DMS153 (cell line): ENCODE results near the gene SLC29A3.
"Not testable (repeated sequence)": the region's sequence is repeated elsewhere in the genome, so short reads cannot be mapped to it uniquely, and the experiment has no call there.

ENCODE experiments used
- DNase-seq: peaks from one replicate; lab custom pipeline; 2025; lab: John Stamatoyannopoulos, UW

Gene SLC29A3

DNA sequence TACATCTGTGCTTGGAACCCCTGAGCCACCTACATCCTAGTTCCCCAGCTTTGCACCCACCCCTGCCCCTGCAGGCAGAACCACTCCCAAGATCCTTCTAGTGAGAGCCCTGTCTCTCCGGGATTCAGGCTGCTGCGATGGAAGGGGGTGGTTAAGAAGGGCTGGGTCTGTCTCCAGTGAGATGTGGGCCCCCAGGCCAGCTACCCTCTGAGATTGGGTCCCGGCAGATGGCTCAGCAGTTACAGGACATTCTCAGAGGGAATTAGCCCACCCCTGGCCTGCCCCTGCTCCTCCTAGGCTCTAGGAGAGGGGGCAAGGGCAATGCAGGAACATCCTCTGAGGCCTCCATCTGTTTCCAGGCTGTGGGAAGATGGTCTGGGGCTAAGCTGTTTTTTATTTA is 27.7 kb downstream of the SLC29A3 start:
- DNase-seq, result no peak

- peak; percentile 54 for DNase-seq
Observed at GRCh38 chr10:71347587-71348395, 28.7 kb downstream of the SLC29A3 start.

- no peak for DNase-seq
Observed at GRCh38 chr10:71348850-71349249, 29.8 kb downstream of the SLC29A3 start.

- no peak for DNase-seq
Observed at GRCh38 chr10:71349406-71349805, 30.3 kb downstream of the SLC29A3 start.

- DNase-seq, result no peak
Observed at GRCh38 chr10:71351087-71351486, 32.0 kb downstream of the SLC29A3 start.

- DNase-seq, result no peak
Observed at GRCh38 chr10:71351628-71352319, 32.7 kb downstream of the SLC29A3 start.

DNA sequence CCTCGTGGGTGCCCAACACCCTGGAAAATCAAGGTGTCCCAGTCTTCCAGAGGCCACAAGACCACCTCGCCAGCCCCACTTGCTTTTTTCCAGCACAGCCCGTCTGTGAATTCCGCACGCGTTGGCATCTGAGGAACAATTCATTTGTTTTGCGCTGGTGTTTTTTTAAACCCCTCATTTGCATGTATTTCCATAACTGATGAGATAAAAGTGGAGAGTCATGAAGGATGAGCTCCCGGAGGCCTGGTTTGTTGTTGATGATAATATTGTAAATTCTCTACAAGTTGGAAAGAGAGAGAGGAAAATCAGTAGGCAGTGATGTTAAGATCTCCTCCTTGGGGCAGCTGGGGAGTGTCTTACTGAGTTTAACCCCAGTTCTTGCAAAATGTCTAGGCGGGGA is 34.6 kb downstream of the SLC29A3 start:
- DNase-seq, result no peak

DNA sequence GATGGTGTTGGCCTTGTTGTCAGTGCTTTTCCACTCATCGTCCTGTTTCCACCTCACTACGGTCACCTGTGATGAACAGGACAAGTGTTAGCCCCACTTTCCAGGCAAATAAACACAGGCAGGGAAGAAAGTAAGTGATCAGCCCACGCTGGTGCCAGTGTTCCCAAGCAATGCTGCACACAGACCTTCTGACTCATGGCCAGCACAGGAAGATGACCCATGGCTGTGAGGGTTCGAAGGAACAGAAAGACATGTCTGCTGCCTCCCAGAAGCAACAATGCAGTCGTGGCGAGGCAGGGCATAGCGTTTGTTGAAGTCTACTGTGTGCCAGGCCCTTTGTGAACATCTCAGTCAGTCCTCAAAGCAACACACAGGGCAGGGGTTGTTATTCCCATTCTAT is 35.7 kb downstream of the SLC29A3 start:
- DNase-seq, result no peak

DNA sequence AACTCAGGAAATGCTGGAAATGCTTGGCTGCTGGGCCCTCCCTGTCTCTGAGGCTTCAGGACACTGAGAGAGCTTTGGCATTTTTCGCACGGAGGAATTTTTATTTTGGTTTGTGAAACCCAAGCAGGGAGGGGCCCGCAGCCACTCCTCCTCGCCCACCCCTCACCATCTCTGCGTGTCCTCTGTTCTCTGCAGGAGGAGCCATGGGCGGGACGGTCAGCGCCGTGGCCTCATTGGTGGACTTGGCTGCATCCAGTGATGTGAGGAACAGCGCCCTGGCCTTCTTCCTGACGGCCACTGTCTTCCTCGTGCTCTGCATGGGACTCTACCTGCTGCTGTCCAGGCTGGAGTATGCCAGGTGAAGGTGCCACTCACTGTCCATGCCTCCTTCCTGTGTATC is 36.8 kb downstream of the SLC29A3 start:
- no peak for DNase-seq

DNA sequence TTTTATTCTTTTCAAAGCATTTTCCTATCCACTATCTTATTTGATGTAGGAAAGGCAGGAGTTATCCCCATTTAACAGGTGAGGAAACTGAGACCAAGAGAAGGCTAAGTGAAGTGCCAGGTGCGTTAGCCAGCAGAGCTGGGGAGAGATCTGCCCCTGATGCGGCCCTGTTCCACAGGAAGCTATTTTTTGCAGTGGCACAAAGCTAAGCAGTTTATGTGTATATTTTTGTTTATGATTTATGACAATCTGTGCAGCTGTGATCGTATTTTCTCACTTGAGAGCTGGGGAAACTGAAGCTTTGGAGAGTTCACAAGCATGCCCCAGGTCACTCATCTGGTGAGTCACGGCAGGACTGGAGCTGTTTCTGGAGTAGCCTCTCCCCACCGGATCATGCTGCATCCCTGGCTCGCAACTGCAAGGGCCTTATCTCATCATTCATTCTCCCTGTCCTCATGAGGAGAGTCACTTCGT is 38.8 kb downstream of the SLC29A3 start:
- no peak for DNase-seq

DNA sequence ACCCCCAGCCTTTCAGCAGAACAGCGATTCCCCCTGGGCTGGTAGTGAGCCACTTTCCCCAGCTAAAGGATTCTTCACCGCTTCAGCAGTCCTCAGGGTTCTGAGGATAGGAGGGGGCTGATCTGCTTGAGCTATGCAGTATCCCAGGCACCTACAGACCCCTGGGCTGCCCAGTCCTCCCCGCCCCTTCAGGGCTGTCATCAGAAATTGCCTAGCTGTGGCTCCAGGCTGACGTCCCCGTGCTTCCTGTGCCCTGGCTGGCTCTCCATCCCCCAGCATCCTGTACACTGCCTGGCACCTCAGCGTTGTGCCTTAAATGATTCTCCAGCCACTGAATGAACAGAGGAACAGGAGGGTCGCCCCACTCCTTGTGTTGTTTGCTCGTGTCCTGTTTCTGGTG is 39.2 kb downstream of the SLC29A3 start:
- DNase-seq, result no peak

- not testable (repeated sequence) for DNase-seq
Observed at GRCh38 chr10:71358906-71359305, 39.8 kb downstream of the SLC29A3 start.

DNA sequence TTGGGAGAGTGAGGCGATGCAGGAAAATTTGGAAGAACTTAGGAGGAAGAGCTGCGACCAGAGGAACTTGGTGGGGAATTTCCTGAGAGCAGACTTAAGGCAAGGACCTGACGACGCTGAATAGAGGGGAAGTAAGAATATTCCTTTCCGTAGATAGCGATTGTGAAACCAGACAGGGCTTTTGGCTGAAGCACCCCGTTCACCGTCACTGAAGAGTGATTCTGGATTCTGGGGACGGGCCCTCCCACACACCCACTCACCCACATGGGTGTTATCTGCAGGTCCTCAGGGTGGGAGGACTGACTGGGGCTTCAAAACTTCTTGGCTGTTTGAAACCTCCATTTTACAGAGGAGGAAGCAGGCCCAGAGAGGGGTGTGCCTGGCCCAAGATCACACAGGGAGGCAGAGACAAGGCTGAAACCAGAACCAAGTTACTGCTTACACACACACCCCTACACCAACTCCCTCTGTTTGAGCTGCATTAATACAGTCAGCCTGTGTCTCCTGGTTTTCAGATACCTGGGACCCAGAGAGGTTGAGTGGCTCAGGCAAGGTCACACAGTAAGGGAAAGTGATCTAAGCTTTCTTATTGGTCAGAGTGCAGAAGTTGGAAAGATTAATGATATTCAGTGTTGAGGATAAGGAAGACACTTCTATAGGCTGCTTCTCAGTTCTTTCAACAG is 40.4 kb downstream of the SLC29A3 start:
- DNase-seq, result no peak

DNA sequence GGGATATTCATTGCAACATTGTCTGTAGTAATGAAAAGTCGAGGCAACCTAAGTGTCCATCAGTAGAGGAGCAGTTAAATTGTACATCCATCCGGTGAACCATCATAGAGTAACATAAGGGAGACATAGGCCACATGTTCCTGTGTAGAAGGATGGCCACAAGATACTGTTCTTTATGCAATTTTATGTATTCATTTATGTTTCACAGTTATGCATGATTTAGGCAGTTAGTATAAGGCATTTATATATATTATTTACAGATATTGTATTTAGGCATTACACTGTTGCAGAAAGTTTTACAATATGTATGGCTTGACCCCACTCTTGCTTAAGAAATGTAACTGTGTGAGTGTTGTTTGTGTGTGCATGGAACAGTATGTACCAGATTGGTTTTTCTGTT is 41.7 kb downstream of the SLC29A3 start:
- no peak for DNase-seq

DNA sequence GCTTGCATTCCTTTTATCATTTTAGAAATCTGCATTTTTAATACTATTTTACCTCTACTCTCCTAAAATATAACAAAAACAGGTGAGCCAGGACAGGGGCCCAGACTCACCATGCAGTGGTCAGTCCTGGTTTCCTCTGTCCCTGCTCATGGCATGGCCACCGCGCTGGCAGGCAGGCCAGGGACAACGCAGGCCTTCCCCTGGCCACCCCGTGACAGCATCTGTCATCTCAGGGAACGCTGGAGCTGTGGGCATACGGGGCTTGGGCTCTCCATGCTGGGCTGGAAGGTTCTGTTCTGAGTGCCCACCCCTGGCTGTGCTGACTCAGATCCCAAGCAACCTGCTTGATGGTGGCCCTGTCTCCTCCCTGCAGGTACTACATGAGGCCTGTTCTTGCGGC is 42.5 kb downstream of the SLC29A3 start:
- no peak for DNase-seq

GRCh38 chr10:71362141-71362540 is 43.1 kb downstream of the SLC29A3 start:
- no peak for DNase-seq

DNA sequence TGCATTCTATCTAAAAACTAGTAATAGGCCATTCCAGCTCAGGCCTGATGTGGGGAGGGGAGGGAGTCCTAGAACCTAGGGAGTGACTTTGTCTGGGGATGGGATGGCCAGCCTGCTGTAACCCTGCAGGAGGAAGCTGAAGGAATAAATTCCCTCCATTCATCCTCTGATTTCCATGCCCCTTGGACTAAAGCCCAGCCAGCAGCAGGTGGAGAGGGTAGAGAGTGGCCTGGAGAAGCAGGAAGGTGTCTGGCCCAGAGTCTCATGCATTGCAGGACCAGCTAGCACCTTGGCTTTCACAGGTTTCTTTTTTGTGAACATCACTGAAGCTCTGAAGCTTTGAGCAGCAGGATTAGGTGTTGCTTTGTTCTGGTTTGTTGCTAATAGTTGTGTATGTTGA is 44.9 kb downstream of the SLC29A3 start:
- peak; percentile 78 for DNase-seq

DNA sequence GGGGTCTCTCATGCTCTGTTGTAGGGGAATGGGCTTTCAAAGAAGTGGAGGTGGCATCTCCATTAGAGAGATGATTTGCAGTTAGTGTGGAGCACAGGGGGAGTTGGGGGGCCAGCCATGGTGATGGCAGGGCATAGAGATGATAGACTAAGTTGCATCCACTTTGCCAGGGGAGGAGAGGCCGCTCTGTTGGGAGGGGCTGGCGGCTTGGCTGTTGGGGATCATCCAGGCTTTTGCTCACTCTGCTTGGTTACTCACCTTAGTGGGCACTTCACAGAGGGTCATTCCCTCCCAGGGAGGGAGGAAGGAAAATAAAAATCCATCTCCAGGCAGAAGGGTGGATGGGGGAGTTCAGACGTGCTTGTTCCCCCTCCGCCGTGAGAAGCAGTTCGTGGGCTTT is 46.3 kb downstream of the SLC29A3 start:
- DNase-seq, result no peak

GRCh38 chr10:71366690-71367089 is 47.6 kb downstream of the SLC29A3 start:
- DNase-seq, result no peak

DNA sequence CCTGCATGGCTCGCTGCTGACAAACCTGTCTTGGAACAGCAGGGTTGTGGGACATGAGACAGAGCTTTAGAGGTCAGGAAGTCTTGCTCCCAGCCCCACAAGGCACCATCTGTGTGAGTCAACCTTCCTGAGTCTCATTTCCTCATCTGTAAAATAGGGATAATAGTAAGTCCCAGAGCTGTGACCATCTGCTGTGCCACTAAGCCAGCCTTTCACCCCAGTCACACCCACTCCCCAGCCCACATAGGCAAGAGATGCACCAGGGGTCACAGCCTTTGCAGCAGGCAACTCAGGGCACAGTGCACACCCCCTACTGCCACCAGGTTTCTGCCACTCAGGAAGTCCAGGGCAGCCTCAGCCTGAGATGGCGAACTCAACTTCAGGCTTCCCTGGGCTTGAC is 48.2 kb downstream of the SLC29A3 start:
- DNase-seq, result no peak

DNA sequence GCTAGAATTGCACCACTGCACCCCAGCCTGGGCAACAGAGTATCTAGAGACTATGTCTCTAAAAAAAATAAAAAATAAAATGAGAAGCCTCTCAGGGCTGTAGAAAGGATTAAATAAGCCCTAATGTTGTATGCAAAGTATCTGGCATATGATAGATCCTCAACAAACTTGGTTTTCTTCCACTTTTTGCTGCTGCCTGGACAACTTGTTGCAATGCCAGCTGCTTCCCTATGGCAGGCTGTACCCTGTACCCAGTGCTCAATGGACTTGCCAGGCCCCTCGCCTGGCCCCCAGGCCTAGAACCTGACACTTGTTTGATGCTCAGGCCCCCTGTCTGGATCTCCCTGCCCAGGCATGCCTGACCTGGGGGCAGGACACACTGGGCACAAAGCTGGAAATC is 49.1 kb downstream of the SLC29A3 start:
- DNase-seq, result no peak

GRCh38 chr10:71368643-71369042 is 49.6 kb downstream of the SLC29A3 start:
- peak; percentile 17 for DNase-seq

DNA sequence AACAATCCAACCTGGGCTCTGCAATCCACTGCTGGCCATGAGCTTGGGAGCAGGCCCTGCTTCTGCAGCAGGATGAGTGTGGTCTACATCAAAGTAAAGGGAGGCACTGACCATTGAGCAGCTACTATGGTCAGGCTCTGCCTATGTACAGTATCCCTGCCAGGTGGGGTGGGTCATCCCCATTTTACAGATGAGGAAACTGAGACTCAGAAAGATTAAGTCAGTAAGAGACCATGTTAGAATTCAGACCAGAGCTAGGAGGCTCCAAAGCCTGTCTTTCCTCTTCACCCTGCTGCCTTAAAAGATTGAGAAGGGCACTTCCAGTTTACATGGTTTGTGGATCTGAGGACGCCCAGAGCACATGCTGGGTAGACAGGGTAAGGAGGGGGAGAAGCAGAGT is 50.5 kb downstream of the SLC29A3 start:
- DNase-seq, result no peak
